Tibial nerve (tissue), 4 donors: ENCODE data around the gene TTN. TPM values are rescaled to one million over a fixed set of nuclear protein-coding genes. Genes with fewer than 3 reads are reported as not detected.

Source experiments
- DNase-seq, 2 donors: peaks; one replicate each; pipeline ENCODE4 v3.0.0-alpha.2; 2019; ENCODE audit warnings: low spot score in 2 of 2
- H3K27ac ChIP-seq, 4 donors: fragments of 200-600 bp; sonication (generic) in 3 of 4; one replicate each; pipeline ENCODE4 v1.5.1; 2017 to 2019; ENCODE audit warnings: mild to moderate bottlenecking in 1 of 4
- H3K27me3 ChIP-seq, 2 donors: fragments of 200-600 bp; sonication (generic) in 1 of 2; one replicate each; pipeline versions ENCODE4 v1.5.1 to v1.6.0; 2017 to 2019
- H3K36me3 ChIP-seq, 3 donors: fragments of 200-600 bp; sonication (generic); one replicate each; pipeline ENCODE4 v1.5.1; 2018 to 2019
- H3K4me1 ChIP-seq, 4 donors: fragments of 200-600 bp; sonication (generic) in 3 of 4; one replicate each; pipeline ENCODE4 v1.5.1; 2017 to 2019
- H3K4me3 ChIP-seq, 4 donors: fragments of 200-600 bp; sonication (generic) in 3 of 4; one replicate each; pipeline ENCODE4 v1.5.1; 2017 to 2019; ENCODE audit warnings: mild to moderate bottlenecking in 1 of 4, moderate library complexity in 1 of 4
- H3K9me3 ChIP-seq, 4 donors: fragments of 200-600 bp; sonication (generic) in 3 of 4; one replicate each; pipeline ENCODE4 v1.5.1; 2017 to 2019
- EP300 ChIP-seq, 2 donors: sonication (generic); formaldehyde crosslinking; IDR thresholded peaks; one replicate each; pipeline ENCODE4 v1.6.1; 2017; ENCODE audit warnings: antibody characterized with exemption in 2 of 2, mild to moderate bottlenecking in 1 of 2
- POLR2A ChIP-seq, 2 donors: fragments of 450-650 bp; IDR thresholded peaks; one replicate each; pipeline ENCODE4 v1.6.1; 2017; ENCODE audit warnings: antibody characterized with exemption in 2 of 2, mild to moderate bottlenecking in 2 of 2, moderate library complexity in 2 of 2
- WGBS, 2 donors: methylation state at CpG; one replicate each; pipeline ENCODE4 v1.1.5; 2018; 5-methylcytosine and 5-hydroxymethylcytosine counted together
- total RNA-seq, 4 donors: library from RNA; depleted of rRNA; stranded (reverse); fragments of >200 nt; gene quantifications; one replicate each; pipeline ENCODE4 v1.1.0, GENCODE V29; 2016
- TF ChIP-seq, protein P1 (sequence below), 5 experiments: fragments of 200-600 bp in 3 of 5; fragments of 450-650 bp in 2 of 5; sonication (generic) in 3 of 5; IDR thresholded peaks; one replicate each; pipeline ENCODE4 v1.5.1; 2016 to 2019; ENCODE audit warnings: antibody characterized with exemption in 5 of 5, mild to moderate bottlenecking in 3 of 5, moderate library complexity in 2 of 5

The TTN gene
- total RNA-seq, 4 donors from 2014 or later: 4.7 to 15.5 (median 9.2) TPM

DNA sequence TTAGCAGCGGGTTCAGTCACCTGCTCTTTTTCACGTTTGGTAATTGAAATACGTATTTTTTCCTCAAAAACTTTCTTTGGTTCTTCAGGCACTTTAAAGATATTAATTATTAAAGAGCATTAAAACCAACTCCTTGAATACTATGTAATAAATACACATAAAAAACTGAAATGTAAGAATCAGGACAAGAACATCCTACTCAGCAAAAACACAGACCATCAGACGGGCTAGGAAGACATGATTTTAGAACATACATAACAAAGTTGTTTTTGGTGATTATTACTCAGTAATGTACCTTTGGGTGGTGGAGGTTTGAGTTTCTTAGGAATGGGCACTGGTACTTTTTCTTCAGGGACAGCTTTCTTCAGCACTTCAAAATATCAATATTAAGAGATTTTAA, 126.1 kb downstream of the TTN start:
- Histone ChIP-seq H3K36me3 (no peaks in the 10 kb centered on the region), H3K4me1 (no peaks in the 10 kb centered on the region), H3K27ac (no peak overlapping the region), H3K9me3 (no peaks in the 10 kb centered on the region), H3K27me3 (no peaks in the 10 kb centered on the region), H3K4me3 (no peak overlapping the region)
- no peak for DNase-seq
- WGBS, 2 donors: 59 to 89% methylated on average over 4 of the region's 4 CpGs
- TF ChIP-seq, protein P1, sequence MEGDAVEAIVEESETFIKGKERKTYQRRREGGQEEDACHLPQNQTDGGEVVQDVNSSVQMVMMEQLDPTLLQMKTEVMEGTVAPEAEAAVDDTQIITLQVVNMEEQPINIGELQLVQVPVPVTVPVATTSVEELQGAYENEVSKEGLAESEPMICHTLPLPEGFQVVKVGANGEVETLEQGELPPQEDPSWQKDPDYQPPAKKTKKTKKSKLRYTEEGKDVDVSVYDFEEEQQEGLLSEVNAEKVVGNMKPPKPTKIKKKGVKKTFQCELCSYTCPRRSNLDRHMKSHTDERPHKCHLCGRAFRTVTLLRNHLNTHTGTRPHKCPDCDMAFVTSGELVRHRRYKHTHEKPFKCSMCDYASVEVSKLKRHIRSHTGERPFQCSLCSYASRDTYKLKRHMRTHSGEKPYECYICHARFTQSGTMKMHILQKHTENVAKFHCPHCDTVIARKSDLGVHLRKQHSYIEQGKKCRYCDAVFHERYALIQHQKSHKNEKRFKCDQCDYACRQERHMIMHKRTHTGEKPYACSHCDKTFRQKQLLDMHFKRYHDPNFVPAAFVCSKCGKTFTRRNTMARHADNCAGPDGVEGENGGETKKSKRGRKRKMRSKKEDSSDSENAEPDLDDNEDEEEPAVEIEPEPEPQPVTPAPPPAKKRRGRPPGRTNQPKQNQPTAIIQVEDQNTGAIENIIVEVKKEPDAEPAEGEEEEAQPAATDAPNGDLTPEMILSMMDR (IDR thresholded peaks at IDR 0.05): no peak
- TF ChIP-seq POLR2A (IDR thresholded peaks at IDR 0.05) (no peak), EP300 (IDR thresholded peaks at IDR 0.05) (no peak)

GRCh38 chr2:178679891-178680290, 127.3 kb downstream of the TTN start:
- WGBS, 2 donors: 76 to 81% methylated on average over 1 of the region's 1 CpG
- no peaks in the 10 kb centered on the region for H3K9me3 ChIP-seq
- no peaks in the 10 kb centered on the region for H3K27me3 ChIP-seq
- no peaks in the 10 kb centered on the region for H3K36me3 ChIP-seq
- DNase-seq: no peak
- H3K27ac ChIP-seq: no peak overlapping the region
- no peak overlapping the region for H3K4me3 ChIP-seq
- no peaks in the 10 kb centered on the region for H3K4me1 ChIP-seq
- TF ChIP-seq EP300 (IDR thresholded peaks at IDR 0.05): no peak
- TF ChIP-seq POLR2A (IDR thresholded peaks at IDR 0.05): no peak
- TF ChIP-seq, protein P1 (IDR thresholded peaks at IDR 0.05): no peak

- 55 to 72% methylated on average over 2 of the region's 2 CpGs for WGBS, 2 donors
- Histone ChIP-seq H3K4me3 (no peak overlapping the region), H3K27ac (no peak overlapping the region), H3K27me3 (no peaks in the 10 kb centered on the region), H3K4me1 (no peaks in the 10 kb centered on the region), H3K9me3 (no peaks in the 10 kb centered on the region), H3K36me3 (no peaks in the 10 kb centered on the region)
- DNase-seq: no peak
- no peak for TF ChIP-seq POLR2A (IDR thresholded peaks at IDR 0.05)
- TF ChIP-seq, protein P1 (IDR thresholded peaks at IDR 0.05): no peak
- no peak for TF ChIP-seq EP300 (IDR thresholded peaks at IDR 0.05)
These were observed 129.6 kb downstream of the TTN start for GRCh38 chr2:178677599-178677998.

DNA sequence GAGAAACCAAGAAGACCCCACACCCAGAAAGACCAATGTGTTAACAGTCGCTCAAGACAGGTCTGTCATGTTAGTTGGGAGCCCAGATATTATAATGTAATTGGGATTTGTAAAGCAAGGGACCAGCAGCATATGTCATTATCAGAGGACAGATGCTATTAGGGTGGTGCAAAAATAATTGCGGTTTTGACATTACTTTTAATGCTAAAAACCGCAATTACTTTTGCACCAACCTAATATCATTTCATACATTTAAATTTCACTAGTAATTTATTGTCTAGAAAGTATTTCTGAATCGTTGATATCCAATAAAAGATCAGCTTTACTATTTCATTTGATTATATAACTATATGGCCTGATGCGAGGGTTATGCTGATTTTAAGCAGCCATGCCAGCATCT, 131.2 kb downstream of the TTN start:
- H3K27me3 ChIP-seq: no peaks in the 10 kb centered on the region
- H3K4me1 ChIP-seq: no peaks in the 10 kb centered on the region
- no peak for DNase-seq
- no peaks in the 10 kb centered on the region for H3K9me3 ChIP-seq
- no peak overlapping the region for H3K4me3 ChIP-seq
- H3K27ac ChIP-seq: no peak overlapping the region
- WGBS, 2 donors: 92 to 95% methylated on average over 5 of the region's 5 CpGs
- H3K36me3 ChIP-seq: no peaks in the 10 kb centered on the region
- TF ChIP-seq EP300 (IDR thresholded peaks at IDR 0.05) (no peak), POLR2A (IDR thresholded peaks at IDR 0.05) (no peak)
- TF ChIP-seq, protein P1 (IDR thresholded peaks at IDR 0.05): no peak

DNA sequence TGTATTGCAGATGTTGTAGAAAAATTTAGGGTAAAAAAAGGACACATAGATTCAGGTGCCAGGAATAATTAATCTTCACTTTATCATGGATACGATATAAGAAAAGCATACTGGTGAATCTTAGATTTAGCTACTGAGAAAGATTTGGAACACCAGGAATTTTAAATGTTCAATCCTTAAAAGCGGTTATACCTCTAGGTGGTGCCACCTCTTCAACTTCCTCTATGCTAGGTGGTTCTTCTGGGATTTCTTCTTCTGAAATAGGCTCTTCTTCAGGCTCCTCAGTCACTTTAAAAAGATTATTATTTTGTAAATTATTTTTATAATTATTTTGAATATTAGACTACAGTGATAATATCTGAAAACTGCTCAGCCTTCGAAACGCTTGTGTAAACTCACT, 133.1 kb downstream of the TTN start:
- Histone ChIP-seq H3K27me3 (no peaks in the 10 kb centered on the region), H3K4me1 (no peaks in the 10 kb centered on the region), H3K9me3 (no peaks in the 10 kb centered on the region), H3K4me3 (no peak overlapping the region), H3K36me3 (no peaks in the 10 kb centered on the region), H3K27ac (no peak overlapping the region)
- TF ChIP-seq EP300 (IDR thresholded peaks at IDR 0.05) (no peak), POLR2A (IDR thresholded peaks at IDR 0.05) (no peak)
- TF ChIP-seq, protein P1 (IDR thresholded peaks at IDR 0.05): no peak
- 89 to 91% methylated on average over 4 of the region's 4 CpGs for WGBS, 2 donors
- DNase-seq: no peak
